OCI-LY1 (cell line): ENCODE results near the gene ABCC2.

Source experiments
- CTCF ChIP-seq: fragments of 200-600 bp; sonication (generic), shearing (Covaris generic); IDR thresholded peaks from 2 replicates; pipeline ENCODE4 v1.5.1; 2017; ENCODE audit warnings: mild to moderate bottlenecking, antibody characterized with exemption, low read length, moderate library complexity, mixed read lengths
- EZH2 ChIP-seq: fragments of 200-600 bp; sonication (generic), shearing (Covaris generic); IDR thresholded peaks from 2 replicates; pipeline ENCODE4 v1.8.0; 2017; ENCODE audit warnings: borderline replicate concordance, mixed run types, mild to moderate bottlenecking, antibody characterized with exemption, low read length, moderate library complexity, mixed read lengths

GRCh38 chr10:99836711-99837110 lies 54.3 kb downstream of the ABCC2 start:
- TF ChIP-seq CTCF (no peak), EZH2 (no peak)
